ENCODE results near the gene SLC24A3.

SLC24A3 gene

GRCh38 chr20:19616620-19617019 is 404.2 kb downstream of the SLC24A3 start:
- DNase-seq (ENCODE audit: low read depth, low spot score), result no peak
- TF ChIP-seq CTCF (IDR thresholded peaks at IDR 0.05; ENCODE audit: low read depth, low read length), result no peak
- in situ Hi-C loops (cut with HindIII; ENCODE audit: low sequenced_read_pairs), result no loop called here
- no peak overlapping the region for H3K4me3 ChIP-seq (ENCODE audit: low read depth, low read length)

GRCh38 chr20:19617256-19617655 is 404.8 kb downstream of the SLC24A3 start:
- in situ Hi-C loops (cut with HindIII; ENCODE audit: low sequenced_read_pairs), result no loop called here
- TF ChIP-seq CTCF (IDR thresholded peaks at IDR 0.05; ENCODE audit: low read depth, low read length), result no peak
- DNase-seq (ENCODE audit: low read depth, low spot score), result no peak
- H3K4me3 ChIP-seq (ENCODE audit: low read depth, low read length), result no peak overlapping the region

- no peak overlapping the region for H3K4me3 ChIP-seq (ENCODE audit: low read depth, low read length)
- DNase-seq (ENCODE audit: low read depth, low spot score), result no peak
- in situ Hi-C loops (cut with HindIII; ENCODE audit: low sequenced_read_pairs), result no loop called here
- no peak for TF ChIP-seq CTCF (IDR thresholded peaks at IDR 0.05; ENCODE audit: low read depth, low read length)
Measured at GRCh38 chr20:19618711-19619110, 406.3 kb downstream of the SLC24A3 start.

GRCh38 chr20:19619904-19620430 is 407.5 kb downstream of the SLC24A3 start:
- no peak overlapping the region for H3K4me3 ChIP-seq (ENCODE audit: low read depth, low read length)
- in situ Hi-C loops (cut with HindIII; ENCODE audit: low sequenced_read_pairs), result no loop called here
- TF ChIP-seq CTCF (IDR thresholded peaks at IDR 0.05; ENCODE audit: low read depth, low read length), result no peak
- no peak for DNase-seq (ENCODE audit: low read depth, low spot score)

GRCh38 chr20:19620446-19620845 is 408.0 kb downstream of the SLC24A3 start:
- DNase-seq (ENCODE audit: low read depth, low spot score), result no peak
- no peak overlapping the region for H3K4me3 ChIP-seq (ENCODE audit: low read depth, low read length)
- in situ Hi-C loops (cut with HindIII; ENCODE audit: low sequenced_read_pairs), result no loop called here
- no peak for TF ChIP-seq CTCF (IDR thresholded peaks at IDR 0.05; ENCODE audit: low read depth, low read length)

GRCh38 chr20:19621072-19621471 is 408.6 kb downstream of the SLC24A3 start:
- no peak for DNase-seq (ENCODE audit: low read depth, low spot score)
- in situ Hi-C loops (cut with HindIII; ENCODE audit: low sequenced_read_pairs), result no loop called here
- TF ChIP-seq CTCF (IDR thresholded peaks at IDR 0.05; ENCODE audit: low read depth, low read length), result no peak
- H3K4me3 ChIP-seq (ENCODE audit: low read depth, low read length), result no peak overlapping the region

Data from astrocyte of the spinal cord (primary cell).